K562 (cell line): ENCODE results near the gene RPL18A. TPM values are rescaled to one million over a fixed set of nuclear protein-coding genes. Genes with fewer than 3 reads are reported as not detected.

Experiments
- CCNT2 ChIP-seq: IDR thresholded peaks from 2 replicates; pipeline ENCODE4 v1.6.1; 2011; ENCODE audit warnings: borderline replicate concordance, low read depth, mild to moderate bottlenecking, moderate library complexity, mixed read lengths, low read length; ENCODE audit not compliant: insufficient read length; ENCODE audit errors: extremely low read depth
- CGGBP1 ChIP-seq: fragments of 250-450 bp; sonication (Bioruptor Pico); IDR thresholded peaks from 2 replicates; pipeline ENCODE4 v1.9.0; 2021; ENCODE audit warnings: mild to moderate bottlenecking
- IFI16 ChIP-seq: fragments of 250-450 bp; sonication (Bioruptor Pico); IDR thresholded peaks from 2 replicates; pipeline ENCODE4 v2.1.2; 2022; ENCODE audit warnings: mild to moderate bottlenecking, inconsistent platforms
- MCM5 ChIP-seq: fragments of 450-650 bp; IDR thresholded peaks from 2 replicates; pipeline ENCODE4 v1.6.1; 2016; ENCODE audit warnings: low read depth
- PTTG1 ChIP-seq: fragments of 450-650 bp; IDR thresholded peaks from 2 replicates; pipeline ENCODE4 v1.6.1; 2016; ENCODE audit warnings: low read depth, mild to moderate bottlenecking, missing genetic modification characterization, missing compliant biosample characterization
- RBM39 ChIP-seq: fragments of 200-400 bp; formaldehyde crosslinking; optimal IDR thresholded peaks from 2 replicates; pipeline ENCODE3; 2018; ENCODE audit warnings: low read depth, low read length
- UBTF ChIP-seq, 2 experiments: IDR thresholded peaks; 2 replicates each; pipeline ENCODE4 v1.6.1; 2012; ENCODE audit warnings: improper control_type of control experiment in 2 of 2, low read depth in 2 of 2, low read length in 2 of 2, borderline replicate concordance in 1 of 2
- ZNF212 ChIP-seq: fragments of 450-650 bp; formaldehyde crosslinking; IDR thresholded peaks from 2 replicates; pipeline ENCODE4 v1.4.0; 2020; ENCODE audit warnings: mild to moderate bottlenecking
- ZNF407 ChIP-seq: fragments of 450-650 bp; IDR thresholded peaks from 2 replicates; pipeline ENCODE4 v1.6.1; 2016; ENCODE audit warnings: low read depth
- ZNF639 ChIP-seq, 2 experiments: fragments of 200-800 bp in 1 of 2; sonication (Bioruptor generic) in 1 of 2; sonication (generic) in 1 of 2; formaldehyde crosslinking in 1 of 2; IDR thresholded peaks in 1 of 2; conservative IDR thresholded peaks in 1 of 2; 2 replicates each; pipeline versions ENCODE4 v1.5.0 to v1.6.1; 2016 to 2020; ENCODE audit warnings: missing compliant biosample characterization in 1 of 2, missing genetic modification characterization in 1 of 2, missing genetic modification reagents in 1 of 2
- ZZZ3 ChIP-seq: fragments of 450-650 bp; IDR thresholded peaks from 2 replicates; pipeline ENCODE4 v1.6.1; 2016; ENCODE audit warnings: antibody characterized with exemption, mild to moderate bottlenecking, moderate library complexity
- polyA plus RNA-seq, 8 experiments: library from polyadenylated mRNA; depleted of rRNA in 4 of 8; stranded (reverse) in 5 of 8; unstranded in 3 of 8; fragments of >200 nt; fragmentation: Nextera tagmentation in 2 of 8; fragmentation: Illumina TruSeq in 1 of 8; extraction: Ambion mirVana in 2 of 8; extraction: Trizol in 1 of 8; gene quantifications; 2 replicates each; pipeline versions ENCODE4 v1.2.1 to v1.2.3, GENCODE V29; 2011 to 2014; ENCODE audit warnings: inconsistent platforms in 1 of 8, missing spikeins in 1 of 8
- total RNA-seq, 7 experiments: library from RNA; depleted of rRNA in 6 of 7; stranded (reverse); fragments of >200 nt in 6 of 7; fragmentation: Illumina TruSeq in 2 of 7; extraction: Trizol in 2 of 7; gene quantifications; 2 replicates each; pipeline versions ENCODE4 v1.2.1 to v1.2.3, GENCODE V29; 2011 to 2021; ENCODE audit warnings: low replicate concordance in 1 of 7

Gene RPL18A
- total and polyA plus RNA-seq, 9 of the 15 experiments (the other 6 are each of a cell fraction or from before 2014, with no cell fraction given): 626 to 2,882 (median 1,895) TPM

GRCh38 chr19:17883627-17884410 is 24.1 kb downstream of the RPL18A start (continued):
- TF ChIP-seq CGGBP1 (CRISPR knock-in tag): no peak
- no peak for TF ChIP-seq RBM39
- no peak for TF ChIP-seq PTTG1
- no peak for TF ChIP-seq ZNF639 (CRISPR knock-in tag; conservative IDR thresholded peaks at IDR 0.05 in 1 of 2, IDR thresholded peaks at IDR 0.05 in 1 of 2)
- no peak for TF ChIP-seq ZZZ3
- TF ChIP-seq IFI16: no peak
- TF ChIP-seq ZNF407: no peak
- TF ChIP-seq CCNT2: no peak
- TF ChIP-seq UBTF (IDR thresholded peaks at IDR 0.05; ENCODE audit: borderline replicate concordance in 1 of 2, low read depth in 2 of 2, low read length in 2 of 2): no peak
- TF ChIP-seq MCM5: no peak
- no peak for TF ChIP-seq ZNF212 (CRISPR knock-in tag)
